Mononuclear cell (primary cell): Measurements from ENCODE around the gene LBX2. TPM values are rescaled to one million over a fixed set of nuclear protein-coding genes. Genes with fewer than 3 reads are reported as not detected.

Experiments used
- H3K27me3 ChIP-seq: 2 replicates; pipeline ENCODE4 v1.6.0; 2011; ENCODE audit warnings: low read length, control low read depth; ENCODE audit not compliant: insufficient read depth
- H3K4me1 ChIP-seq: 2 replicates; pipeline ENCODE4 v1.5.1; 2011; ENCODE audit warnings: mild to moderate bottlenecking, low read length, control low read depth; ENCODE audit not compliant: insufficient read depth
- H3K4me3 ChIP-seq: 2 replicates; pipeline ENCODE4 v1.5.1; 2011; ENCODE audit warnings: mild to moderate bottlenecking, low read length, moderate library complexity
- H3K9me3 ChIP-seq: 2 replicates; pipeline ENCODE4 v1.5.1; 2011; ENCODE audit warnings: low read depth, mild to moderate bottlenecking, control low read depth, low read length
- total RNA-seq: library from RNA; depleted of rRNA; stranded (reverse); fragments of >200 nt; gene quantifications from one replicate; pipeline ENCODE4 v1.2.3, GENCODE V29; 2012

Gene LBX2
- 0.21 TPM for total RNA-seq

GRCh38 chr2:74499267-74499939, at the start of gene LBX2:
Gene LBX2 (minus strand): TSS chr2:74499603. CDS start chr2:74499537, 66 bp downstream.
- Histone ChIP-seq H3K4me3 (peak within 1 kb of the TSS; percentile 36), H3K9me3 (no peaks in the 10 kb centered on the region), H3K4me1 (peaks cover 55% of the 10 kb centered on the region), H3K27me3 (peaks cover 68% of the 10 kb centered on the region)

- peaks cover 22% of the 10 kb centered on the region for H3K4me1 ChIP-seq
- H3K4me3 ChIP-seq = peak overlapping the region; percentile 38
- H3K27me3 ChIP-seq = peaks cover 28% of the 10 kb centered on the region
- H3K9me3 ChIP-seq = no peaks in the 10 kb centered on the region
Measured at GRCh38 chr2:74548285-74548899, 49.0 kb upstream of the LBX2 start.

- Histone ChIP-seq H3K4me3 (no peak overlapping the region), H3K4me1 (peaks cover 19% of the 10 kb centered on the region), H3K9me3 (no peaks in the 10 kb centered on the region), H3K27me3 (peaks cover 28% of the 10 kb centered on the region)
Measured at GRCh38 chr2:74546004-74546403, 46.6 kb upstream of the LBX2 start.

GRCh38 chr2:74544634-74545033, 45.2 kb upstream of the LBX2 start:
- Histone ChIP-seq H3K4me3 (no peak overlapping the region), H3K9me3 (no peaks in the 10 kb centered on the region), H3K4me1 (peaks cover 15% of the 10 kb centered on the region), H3K27me3 (peaks cover 23% of the 10 kb centered on the region)

GRCh38 chr2:74542978-74543377, 43.6 kb upstream of the LBX2 start:
- Histone ChIP-seq H3K27me3 (peaks cover 9% of the 10 kb centered on the region), H3K4me3 (no peak overlapping the region), H3K4me1 (peaks cover 11% of the 10 kb centered on the region), H3K9me3 (no peaks in the 10 kb centered on the region)

GRCh38 chr2:74540291-74540690, 40.9 kb upstream of the LBX2 start:
- no peak overlapping the region for H3K4me3 ChIP-seq
- H3K27me3 ChIP-seq = no peaks in the 10 kb centered on the region
- peaks cover 11% of the 10 kb centered on the region for H3K4me1 ChIP-seq
- H3K9me3 ChIP-seq = no peaks in the 10 kb centered on the region

- Histone ChIP-seq H3K27me3 (no peaks in the 10 kb centered on the region), H3K9me3 (no peaks in the 10 kb centered on the region), H3K4me3 (no peak overlapping the region), H3K4me1 (peaks cover 11% of the 10 kb centered on the region)
Measured at GRCh38 chr2:74538881-74539339, 39.5 kb upstream of the LBX2 start.

- H3K27me3 ChIP-seq = no peaks in the 10 kb centered on the region
- H3K9me3 ChIP-seq = no peaks in the 10 kb centered on the region
- H3K4me1 ChIP-seq = peaks cover 11% of the 10 kb centered on the region
- no peak overlapping the region for H3K4me3 ChIP-seq
Measured at GRCh38 chr2:74537140-74537539, 37.7 kb upstream of the LBX2 start.

GRCh38 chr2:74536166-74536950, 37.0 kb upstream of the LBX2 start:
- H3K4me3 ChIP-seq = no peak overlapping the region
- no peaks in the 10 kb centered on the region for H3K27me3 ChIP-seq

GRCh38 chr2:74535440-74535965, 36.1 kb upstream of the LBX2 start:
- H3K4me1 ChIP-seq = peaks cover 24% of the 10 kb centered on the region
- H3K9me3 ChIP-seq = no peaks in the 10 kb centered on the region
- no peak overlapping the region for H3K4me3 ChIP-seq
- H3K27me3 ChIP-seq = no peaks in the 10 kb centered on the region

More at GRCh38 chr2:74536166-74536950, 37.0 kb upstream of the LBX2 start:
- Histone ChIP-seq H3K4me1 (peaks cover 16% of the 10 kb centered on the region), H3K9me3 (no peaks in the 10 kb centered on the region)

- H3K4me1 ChIP-seq = peaks cover 24% of the 10 kb centered on the region
- H3K9me3 ChIP-seq = no peaks in the 10 kb centered on the region
- H3K27me3 ChIP-seq = no peaks in the 10 kb centered on the region
Measured at GRCh38 chr2:74534411-74534810, 35.0 kb upstream of the LBX2 start.

GRCh38 chr2:74533464-74533863, 34.1 kb upstream of the LBX2 start:
- H3K9me3 ChIP-seq = no peaks in the 10 kb centered on the region
- no peaks in the 10 kb centered on the region for H3K27me3 ChIP-seq
- peaks cover 23% of the 10 kb centered on the region for H3K4me1 ChIP-seq
- no peak overlapping the region for H3K4me3 ChIP-seq

More at GRCh38 chr2:74534411-74534810, 35.0 kb upstream of the LBX2 start:
- no peak overlapping the region for H3K4me3 ChIP-seq

GRCh38 chr2:74532222-74532621, 32.8 kb upstream of the LBX2 start:
- H3K9me3 ChIP-seq = no peaks in the 10 kb centered on the region
- H3K4me3 ChIP-seq = no peak overlapping the region
- no peaks in the 10 kb centered on the region for H3K27me3 ChIP-seq
- peaks cover 30% of the 10 kb centered on the region for H3K4me1 ChIP-seq

- Histone ChIP-seq H3K4me3 (no peak overlapping the region), H3K27me3 (no peaks in the 10 kb centered on the region), H3K9me3 (no peaks in the 10 kb centered on the region), H3K4me1 (peaks cover 30% of the 10 kb centered on the region)
Measured at GRCh38 chr2:74531666-74532065, 32.3 kb upstream of the LBX2 start.
